ENCODE data around the gene TMC3.
A peak's percentile ranks its signal among the peaks of the same experiment; 100 is the strongest.
"Not testable (repeated sequence)": the region's sequence is repeated elsewhere in the genome, so short reads cannot be mapped to it uniquely, and the experiment has no call there.

The TMC3 gene

DNA sequence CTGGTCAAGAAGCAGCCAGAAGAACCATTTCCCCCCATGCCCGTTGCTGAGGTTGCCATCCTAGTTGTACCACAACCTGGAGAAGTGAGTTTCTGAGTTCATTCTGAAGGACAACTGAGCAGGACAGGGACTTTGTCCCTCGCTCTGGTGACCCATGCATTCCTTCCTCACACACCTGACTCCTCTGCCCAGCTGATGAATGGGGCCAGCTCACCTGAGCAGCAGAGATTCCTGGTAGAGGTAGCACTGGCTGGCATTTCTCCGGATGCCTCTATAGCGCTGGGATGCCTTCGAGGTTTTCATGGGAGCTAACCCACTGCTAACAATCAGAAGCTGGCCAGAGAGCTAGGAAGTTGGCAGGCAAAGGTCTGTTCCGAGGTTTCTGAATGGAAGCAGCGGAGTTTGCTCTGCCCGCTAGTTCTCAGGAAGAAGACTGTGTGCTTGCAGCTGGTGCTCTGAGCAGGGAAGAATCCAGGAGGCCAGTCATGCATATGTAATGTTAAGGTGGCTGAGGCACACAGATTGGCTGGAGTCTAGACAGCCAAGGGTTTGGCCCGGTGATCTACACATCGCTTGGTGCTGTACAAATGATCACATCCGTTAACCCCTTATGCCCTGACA lies at the start of gene TMC3:
TSS of gene TMC3 (minus strand) at position 439 of the 621 bp plus-strand sequence. CDS start at position 303, 136 bp downstream.
- no peak for DNase-seq

DNA sequence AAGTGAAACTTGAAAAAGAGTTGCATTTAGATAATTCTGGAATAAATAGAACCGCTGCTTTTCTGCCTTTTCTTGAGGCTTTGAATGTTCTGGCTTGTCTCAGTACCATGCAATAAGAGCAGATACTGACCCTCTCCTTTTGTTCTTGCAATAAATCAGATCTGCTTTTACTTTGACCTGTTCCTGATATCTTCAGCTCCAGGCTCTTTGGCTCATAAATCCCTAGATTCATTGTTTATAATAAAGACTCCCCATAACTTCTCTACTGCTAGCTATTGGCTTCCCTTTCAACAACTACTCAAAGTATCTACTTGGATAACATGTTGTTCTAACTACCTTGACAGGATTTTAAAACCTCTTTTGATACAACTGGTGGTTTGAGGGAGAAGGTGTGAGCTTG lies 47.4 kb upstream of the TMC3 start:
- no peak for DNase-seq

DNA sequence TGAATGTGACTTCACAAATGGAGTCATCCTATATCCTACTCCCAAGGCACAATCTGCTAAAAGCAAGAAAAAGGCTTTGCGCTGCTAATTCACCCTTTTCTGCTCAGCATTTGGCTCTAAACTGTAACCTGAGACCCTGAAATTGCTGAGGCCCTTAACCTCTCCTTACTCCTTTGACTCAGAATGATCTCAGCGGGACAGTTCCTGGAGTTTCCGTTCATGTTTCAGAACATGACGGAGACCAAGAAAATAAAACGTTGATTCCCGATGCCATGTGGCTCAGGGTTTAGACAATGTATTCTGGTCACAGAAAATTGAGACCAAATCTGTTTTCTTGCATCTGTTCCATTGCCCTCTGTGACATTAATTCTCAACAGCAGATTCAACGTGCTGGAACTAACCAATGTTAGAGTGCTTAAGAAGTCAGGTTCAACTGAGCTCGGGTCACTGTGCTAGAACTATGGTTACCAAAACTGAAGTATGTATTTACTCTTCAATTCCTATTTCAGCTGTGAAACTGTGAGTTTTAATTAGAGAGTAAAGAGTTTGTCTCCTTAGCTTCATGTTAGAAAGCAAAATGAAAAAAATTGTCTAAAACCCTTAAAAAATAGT lies 45.4 kb upstream of the TMC3 start:
- DNase-seq: no peak

DNA sequence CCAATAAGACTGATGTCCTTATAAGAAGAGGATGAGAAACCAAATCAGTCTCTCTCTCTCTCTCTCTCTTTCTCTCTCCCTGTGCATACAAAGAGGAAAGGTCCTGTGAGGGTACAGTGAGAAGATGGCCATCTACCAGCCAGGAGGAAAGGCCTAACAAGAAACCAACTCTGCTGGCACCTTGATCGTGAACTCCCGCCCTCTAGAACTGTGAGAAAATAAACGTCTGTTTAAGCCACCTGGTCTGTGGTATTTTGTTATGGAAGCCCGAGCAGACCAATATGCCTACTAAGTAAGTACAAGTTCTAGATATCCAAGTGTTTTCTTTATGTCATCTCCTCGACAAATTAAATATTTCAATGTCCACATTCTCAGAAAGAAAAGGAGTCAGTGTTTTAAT lies 44.9 kb upstream of the TMC3 start:
- DNase-seq: no peak

DNA sequence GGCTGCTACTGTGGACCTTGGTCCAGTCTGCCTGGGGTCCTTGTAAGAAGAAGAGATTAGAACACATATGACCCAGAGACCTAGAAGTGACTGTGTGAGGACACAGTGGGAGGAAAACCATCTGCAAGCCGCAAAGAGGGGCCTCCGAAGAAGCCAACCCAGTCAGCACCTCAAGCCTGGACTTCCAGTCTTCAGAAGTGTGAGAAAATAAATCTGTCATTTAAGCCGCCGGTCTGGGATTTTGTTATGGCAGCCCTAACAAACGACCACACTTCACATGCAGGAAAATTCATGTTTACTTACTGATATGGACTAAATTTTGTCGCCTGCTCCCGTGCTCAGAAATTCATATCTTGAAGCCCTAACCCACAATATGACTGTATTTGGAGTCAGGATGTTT lies 44.4 kb upstream of the TMC3 start:
- DNase-seq: no peak

DNA sequence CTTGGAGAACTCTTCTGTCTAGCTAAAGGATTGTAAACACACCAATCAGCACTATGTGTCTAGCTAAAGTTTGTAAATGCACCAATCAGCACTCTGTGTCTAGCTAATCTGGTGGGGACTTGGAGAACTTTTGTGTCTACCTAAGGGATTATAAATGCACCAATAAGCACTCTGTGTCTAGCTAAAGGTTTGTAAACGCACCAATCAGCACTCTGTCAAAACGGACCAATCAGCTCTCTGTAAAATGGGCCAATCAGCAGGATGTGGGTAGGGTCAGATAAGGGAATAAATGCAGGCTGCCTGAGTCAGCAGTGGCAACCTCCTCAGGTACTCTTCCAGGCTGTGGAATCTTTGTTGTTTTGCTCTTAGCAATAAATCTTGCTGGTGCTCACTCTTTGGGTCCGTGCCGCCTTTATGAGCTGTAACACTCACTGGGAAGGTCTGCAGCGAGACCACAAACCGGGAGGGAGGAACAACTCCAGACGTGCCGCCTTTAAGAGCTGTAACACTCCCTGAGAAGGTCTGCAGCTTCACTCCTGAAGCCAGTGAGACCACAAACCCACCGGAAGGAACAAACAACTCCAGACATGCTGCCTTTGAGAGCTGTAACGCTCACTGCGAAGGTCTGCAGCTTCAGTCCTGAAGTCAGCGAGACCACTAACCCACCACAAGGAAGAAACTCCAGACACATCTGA lies 40.4 kb upstream of the TMC3 start:
- DNase-seq: not testable (repeated sequence)

DNA sequence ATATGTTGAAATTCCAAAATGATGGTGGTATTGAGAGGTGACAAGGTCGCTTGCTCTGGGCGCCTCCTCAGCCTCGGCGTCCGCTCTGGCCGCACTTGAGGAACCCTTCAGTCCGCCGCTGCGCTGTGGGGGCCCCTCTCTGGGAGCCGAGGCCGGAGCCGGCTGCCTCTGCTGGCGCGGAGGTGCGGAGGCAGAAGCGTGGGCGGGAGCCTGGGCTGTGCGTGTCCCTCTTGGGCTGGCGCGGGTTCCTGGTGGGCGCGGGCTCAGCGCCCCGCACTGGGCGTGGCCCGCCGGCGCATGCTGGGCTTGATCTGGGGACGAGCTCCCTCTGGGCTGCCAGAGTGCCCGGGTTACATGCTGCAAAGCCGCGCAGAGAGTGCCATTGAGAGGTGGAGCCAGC lies 39.8 kb upstream of the TMC3 start:
- no peak for DNase-seq

DNA sequence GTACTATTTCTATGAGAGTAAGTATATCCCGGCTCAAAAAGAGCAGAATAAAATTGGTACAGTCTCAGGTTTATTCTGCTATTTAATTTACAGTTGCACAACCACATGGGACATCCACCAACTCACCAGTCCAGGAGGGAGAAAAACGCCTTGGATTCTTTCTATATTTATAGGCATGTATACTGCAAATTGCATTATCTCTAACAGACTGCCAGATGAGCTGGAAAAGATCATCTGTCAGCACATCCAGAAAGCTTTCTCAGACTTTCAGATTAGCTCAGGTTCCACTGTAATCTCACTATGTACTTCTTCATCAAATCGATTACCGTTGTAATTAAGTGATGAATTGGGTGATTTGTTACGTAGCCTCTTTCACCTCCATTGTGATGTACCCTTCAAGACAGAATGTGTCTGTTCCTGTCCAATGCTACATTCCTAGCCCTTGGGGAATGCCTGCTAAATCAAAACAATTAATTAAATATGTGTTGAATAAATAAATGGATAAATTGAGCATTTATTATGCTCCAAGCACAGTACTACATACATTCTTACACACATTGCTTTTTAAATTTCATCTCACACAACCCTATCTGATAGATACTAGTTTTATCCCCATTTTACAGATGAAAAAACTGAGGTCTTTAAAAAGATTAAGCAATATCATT lies 38.1 kb upstream of the TMC3 start:
- DNase-seq: no peak

DNA sequence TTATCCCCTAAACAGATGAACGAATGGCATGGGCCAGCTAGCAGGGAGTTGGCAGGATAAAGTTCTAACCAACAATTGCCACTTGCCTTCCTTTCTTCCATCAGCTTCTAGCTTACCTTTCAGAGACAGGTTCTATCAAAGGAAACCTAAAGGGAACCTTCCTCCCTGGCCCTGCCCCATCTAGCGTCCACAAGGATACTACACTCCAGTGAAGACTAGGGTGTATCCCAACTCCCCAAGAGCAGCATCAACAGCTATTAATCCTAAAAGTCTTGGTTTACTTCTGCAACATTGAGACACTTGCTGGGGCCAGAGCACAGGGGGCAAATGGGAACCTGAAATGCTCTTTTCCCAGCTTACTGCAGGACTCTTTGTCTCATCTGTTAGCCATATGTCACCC lies 37.0 kb upstream of the TMC3 start:
- DNase-seq: no peak

DNA sequence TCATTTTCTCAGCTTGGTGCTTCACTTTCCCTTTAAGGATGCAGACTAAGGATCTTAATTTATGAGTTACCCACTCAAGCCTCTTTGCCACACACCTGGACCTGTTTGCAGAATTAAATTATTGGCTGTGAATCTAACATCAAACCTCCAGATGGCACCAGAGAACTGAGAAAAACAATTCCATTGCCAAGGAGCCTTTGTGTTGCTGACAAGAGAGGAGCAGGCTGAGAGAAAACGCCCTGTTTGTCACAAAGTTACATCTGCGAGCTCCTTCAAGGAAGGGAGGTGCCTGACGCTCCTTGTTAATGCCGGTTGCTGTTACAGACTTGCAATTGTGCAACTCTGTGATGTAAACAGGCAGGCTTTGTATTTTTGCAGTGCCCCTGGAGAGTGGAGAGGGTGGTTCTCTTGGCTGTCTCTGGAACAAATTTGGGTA lies 36.3 kb upstream of the TMC3 start:
- DNase-seq: peak; percentile 58

DNA sequence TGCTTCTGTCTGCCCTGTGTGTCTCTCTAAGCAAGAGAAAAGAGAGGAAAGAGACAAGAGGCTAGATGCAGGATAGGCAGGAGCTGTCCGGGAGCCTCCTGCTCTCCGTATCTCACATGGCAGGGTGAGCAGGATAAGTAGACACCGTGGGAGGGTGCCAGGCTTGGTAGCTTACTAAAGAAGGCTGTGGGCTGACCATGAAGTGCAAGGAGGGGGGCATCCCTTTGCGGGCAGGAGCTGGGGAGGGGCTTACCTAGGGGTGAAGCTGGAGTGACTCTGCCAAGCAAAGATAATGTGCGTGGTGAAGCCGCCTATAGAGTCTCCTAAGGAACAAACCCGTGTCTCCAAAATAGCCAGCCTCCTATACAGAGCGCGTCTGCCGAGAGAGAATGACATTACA lies 33.7 kb upstream of the TMC3 start:
- no peak for DNase-seq

DNA sequence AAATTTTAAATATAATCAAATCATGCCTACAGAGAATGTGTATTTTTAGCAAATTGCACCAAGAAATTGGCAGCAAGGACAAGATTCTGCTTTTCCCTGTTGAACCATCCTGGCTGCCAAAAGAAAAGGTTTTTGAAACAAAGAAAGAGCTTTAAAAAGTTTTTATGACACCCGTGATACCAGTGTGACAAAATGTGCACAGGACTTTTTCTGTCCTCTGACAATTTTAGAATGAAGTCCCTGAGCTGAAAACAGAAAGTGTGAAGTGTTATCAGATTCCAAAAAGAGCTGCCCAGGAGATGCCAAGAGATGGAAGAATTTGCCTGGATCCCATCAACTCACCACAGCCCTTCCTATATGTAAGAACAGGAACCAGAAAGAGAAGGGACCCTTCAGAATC lies 33.2 kb upstream of the TMC3 start:
- no peak for DNase-seq

DNA sequence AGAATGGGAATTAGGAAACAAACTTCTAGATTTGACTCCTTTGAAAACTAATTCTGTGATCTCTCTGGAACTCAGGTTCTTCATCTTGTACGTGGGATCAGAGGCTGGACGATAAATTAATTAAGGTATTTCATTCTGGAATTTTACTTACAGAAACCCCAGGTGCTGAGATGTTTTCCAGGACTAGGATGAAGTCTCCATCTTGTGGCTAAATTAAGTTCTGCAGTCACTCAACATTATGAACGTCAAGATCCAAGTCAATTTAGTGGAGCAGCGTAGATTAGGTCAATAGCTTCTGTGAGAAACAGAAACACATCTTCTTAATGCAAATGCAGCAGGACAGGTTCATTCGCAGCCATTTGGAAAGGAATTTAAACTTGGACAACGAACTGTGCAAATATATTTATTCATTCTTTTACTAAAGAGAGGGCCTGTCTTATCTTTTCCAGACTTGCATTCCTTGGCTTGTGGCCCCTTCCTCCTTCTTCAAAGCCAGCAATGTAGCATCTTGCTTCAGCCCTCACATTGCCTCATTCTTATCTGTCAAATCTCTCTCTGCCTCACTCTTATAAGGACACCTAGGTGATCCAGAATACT lies 26.7 kb upstream of the TMC3 start:
- peak; percentile 32 for DNase-seq

DNA sequence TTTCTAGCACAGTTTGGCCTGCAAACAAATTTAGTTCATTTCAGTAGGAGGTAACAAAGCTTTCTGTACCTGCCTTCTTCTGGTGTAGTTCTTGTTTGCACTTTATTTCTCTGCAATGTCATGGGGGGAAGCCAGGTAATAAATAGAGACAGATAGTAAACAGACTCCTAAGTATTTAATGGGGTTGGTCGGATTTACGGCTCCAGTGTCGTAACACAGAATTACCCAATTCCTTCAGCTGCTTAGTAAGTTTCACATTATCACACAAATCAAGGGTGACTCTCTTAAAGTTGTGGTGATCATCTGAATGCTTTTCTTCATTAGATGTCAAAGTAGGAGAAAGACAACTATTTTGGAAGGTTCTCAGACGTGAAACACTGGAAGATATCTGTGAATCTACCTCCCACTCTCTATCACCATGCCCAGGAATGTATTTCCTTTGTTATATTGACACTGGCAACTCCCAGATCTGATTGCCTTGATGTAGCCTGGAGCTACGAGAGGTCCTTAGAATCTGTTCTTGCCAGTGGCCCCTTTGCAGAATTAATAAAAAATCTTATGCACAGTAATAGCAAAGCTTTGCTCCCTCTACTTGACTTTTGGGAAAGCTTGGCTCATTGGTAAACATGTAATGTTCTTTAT lies 25.0 kb upstream of the TMC3 start:
- DNase-seq: peak; percentile 23

DNA sequence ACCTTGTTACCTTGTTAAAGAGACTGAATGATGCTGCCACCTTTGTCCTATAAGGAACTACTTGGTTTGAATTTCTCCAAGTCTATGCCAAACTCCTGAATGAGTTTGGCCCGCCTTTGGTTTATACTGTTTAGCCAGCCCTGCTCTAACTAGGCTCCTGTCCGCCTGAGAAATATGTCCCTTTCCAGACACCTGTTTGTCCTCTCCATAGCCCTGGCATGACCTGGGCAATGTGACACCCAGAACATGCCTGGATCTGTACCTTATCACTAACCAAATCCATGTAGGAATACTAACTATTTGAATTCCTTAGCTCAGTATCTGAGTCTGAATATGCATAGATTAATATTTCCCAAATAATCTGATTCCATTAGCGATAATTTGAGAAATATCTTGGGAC lies 24.4 kb upstream of the TMC3 start:
- no peak for DNase-seq

DNA sequence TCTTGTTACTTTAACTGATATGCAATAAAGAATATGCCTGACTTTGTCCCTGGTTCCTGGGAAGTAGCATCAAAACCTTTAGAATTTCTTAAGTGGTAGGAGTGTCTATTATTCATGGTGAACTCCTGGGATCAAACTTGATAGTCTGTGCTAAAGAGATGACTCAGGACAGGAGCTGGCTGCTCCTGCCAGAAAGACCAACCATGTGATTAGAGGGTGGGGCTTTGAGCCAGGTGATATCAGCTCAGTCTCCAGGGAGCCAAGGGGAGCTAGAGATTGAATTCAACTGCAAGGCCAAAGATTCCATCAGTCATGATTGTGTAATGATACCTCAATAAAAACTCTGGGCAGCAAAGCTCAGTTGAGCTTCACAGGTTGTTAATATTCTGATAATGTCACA lies 20.6 kb upstream of the TMC3 start:
- DNase-seq: no peak

DNA sequence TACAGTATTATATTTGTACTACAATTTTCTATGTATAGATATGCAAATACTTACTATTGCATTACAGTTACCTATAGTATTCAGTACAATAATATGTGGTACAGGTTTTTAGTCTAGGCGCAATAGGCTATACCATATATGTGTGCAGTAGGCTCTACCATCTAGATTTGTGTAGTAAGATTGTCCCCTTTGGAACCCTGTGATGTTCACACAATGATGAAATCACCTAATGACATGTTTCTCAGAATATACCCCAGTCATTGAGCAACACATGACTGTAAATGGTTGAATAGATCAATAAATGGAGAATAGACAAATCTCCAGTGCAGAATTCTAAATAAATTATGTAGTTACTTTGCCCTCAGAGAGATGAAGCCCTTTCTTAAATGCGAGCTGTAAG lies 17.6 kb upstream of the TMC3 start:
- no peak for DNase-seq

DNA sequence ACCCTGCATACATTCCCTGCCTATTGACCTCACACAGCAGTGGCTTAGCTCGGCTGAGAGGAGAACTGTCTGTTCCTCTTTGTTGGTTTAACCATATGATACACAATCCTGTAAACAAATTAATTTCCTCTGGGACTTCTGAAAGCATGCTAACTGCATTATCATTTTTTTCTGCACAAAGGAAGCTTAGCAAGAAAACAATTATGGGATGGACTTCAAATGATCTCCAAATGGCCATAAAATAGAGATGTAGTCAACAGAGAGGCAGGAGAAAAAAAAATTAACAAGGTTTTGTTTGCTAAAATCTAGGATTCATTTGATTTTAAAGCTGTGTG lies 14.4 kb upstream of the TMC3 start:
- DNase-seq: no peak

DNA sequence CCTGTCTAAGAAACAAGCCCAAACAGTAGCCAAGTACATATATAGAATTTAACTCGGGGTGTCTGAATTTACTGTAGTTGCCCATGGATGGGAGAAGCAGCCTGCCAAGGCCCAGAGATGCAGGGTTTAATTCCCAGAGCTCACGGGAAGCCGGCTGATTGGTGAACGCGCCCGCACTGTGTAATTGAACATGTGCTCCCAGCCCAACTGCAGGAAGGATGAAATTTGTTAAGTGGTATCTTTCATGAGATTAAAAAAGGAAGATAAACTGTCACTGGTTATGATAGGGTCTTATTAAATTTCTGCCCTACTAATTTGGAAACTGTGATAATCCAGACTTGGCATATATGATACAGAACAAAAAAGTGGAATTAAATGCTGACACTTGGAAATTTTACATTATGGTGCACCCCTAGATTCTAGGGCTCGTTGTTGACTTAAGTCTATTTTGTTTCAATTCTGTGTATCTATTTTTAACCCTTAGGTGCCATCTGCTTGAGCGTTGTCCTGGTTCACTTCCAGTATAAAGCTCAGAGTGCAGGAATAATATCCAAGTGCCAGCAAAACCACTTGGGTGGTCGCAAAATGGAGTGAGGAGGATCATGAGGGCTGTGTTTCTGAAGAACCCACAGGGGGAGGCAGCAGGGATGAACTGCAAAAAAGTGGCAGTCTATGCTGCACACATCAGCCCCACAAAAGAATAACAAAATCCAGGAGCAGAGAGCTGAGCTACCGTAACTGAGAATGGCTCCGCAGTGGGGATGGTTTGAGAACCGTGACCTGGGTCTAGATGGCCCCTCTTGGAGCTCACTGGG lies 13.8 kb upstream of the TMC3 start:
- no peak for DNase-seq

DNA sequence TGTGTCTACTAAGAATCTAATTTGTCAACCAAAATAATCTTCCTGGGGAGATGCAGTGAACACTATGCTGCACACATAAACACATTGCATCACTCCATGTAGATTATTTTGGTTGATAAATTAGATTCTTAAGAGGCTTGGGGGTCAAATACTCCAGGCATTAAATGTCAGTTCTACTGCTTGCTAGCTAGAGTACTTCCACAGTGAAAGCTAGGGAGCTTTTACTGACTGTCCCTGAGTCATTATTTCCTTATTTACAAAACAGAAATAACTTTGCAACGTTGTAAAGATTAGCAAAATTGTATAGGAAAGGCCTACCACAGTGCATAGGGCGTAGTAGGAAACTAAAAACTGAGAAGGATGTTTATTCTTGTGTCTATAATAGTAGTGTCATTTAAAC lies 12.9 kb upstream of the TMC3 start:
- peak; percentile 47 for DNase-seq

DNA sequence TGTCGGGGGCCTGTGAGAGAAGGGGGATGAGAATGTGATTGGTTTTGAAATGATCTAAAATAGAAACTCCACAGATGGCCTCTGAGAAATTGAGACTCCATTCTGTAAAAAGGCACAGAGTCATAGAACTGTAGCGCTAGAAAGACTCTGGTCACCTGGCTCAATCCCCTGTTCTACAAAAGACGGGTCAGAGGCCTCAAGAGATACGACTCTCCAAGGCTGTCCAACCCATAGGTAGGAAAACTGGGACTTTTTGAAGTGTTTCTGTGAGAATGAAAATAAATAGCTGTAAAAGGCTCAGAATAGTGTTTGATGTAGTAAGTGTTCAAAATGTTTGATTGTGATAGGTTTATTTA lies 11.7 kb upstream of the TMC3 start:
- no peak for DNase-seq
